DND-41 (cell line): ENCODE measurements around the gene DLG2.

Experiments
- EZH2 ChIP-seq: IDR thresholded peaks from 3 replicates; pipeline ENCODE4 v1.6.1; 2012; ENCODE audit warnings: borderline replicate concordance, low read depth, mild to moderate bottlenecking, moderate library complexity, low read length, inconsistent platforms; ENCODE audit not compliant: severe bottlenecking
- TF ChIP-seq, protein P1 (sequence below): IDR thresholded peaks from 2 replicates; pipeline ENCODE4 v1.5.1; 2012; ENCODE audit warnings: borderline replicate concordance, low read length, moderate library complexity, mild to moderate bottlenecking; ENCODE audit not compliant: poor library complexity, severe bottlenecking; ENCODE audit errors: extremely low read depth

DNA sequence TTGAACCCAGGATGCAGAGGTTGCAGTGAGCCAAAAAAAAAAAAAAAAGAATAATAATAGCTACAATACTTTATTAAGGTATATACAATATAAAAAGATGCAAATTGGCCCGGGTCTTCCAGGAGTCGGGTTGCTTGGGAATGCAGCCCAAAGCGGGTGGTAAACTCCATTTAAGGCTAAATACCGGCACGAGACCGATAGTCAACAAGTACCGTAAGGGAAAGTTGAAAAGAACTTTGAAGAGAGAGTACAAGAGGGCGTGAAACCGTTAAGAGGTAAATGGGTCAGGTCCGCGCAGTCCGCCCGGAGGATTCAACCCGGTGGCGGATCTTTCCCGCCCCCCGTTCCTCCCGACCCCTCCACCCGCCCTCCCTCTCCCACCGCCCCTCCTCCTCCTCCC is 143.3 kb downstream of the DLG2 start:
- TF ChIP-seq EZH2 = no peak
- TF ChIP-seq, protein P1, sequence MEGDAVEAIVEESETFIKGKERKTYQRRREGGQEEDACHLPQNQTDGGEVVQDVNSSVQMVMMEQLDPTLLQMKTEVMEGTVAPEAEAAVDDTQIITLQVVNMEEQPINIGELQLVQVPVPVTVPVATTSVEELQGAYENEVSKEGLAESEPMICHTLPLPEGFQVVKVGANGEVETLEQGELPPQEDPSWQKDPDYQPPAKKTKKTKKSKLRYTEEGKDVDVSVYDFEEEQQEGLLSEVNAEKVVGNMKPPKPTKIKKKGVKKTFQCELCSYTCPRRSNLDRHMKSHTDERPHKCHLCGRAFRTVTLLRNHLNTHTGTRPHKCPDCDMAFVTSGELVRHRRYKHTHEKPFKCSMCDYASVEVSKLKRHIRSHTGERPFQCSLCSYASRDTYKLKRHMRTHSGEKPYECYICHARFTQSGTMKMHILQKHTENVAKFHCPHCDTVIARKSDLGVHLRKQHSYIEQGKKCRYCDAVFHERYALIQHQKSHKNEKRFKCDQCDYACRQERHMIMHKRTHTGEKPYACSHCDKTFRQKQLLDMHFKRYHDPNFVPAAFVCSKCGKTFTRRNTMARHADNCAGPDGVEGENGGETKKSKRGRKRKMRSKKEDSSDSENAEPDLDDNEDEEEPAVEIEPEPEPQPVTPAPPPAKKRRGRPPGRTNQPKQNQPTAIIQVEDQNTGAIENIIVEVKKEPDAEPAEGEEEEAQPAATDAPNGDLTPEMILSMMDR = no peak
